CD4-positive, alpha-beta T cell (primary cell): ENCODE data around the gene ADK. TPM values are rescaled to one million over a fixed set of nuclear protein-coding genes. Genes with fewer than 3 reads are reported as not detected.

Experiments used
- ATAC-seq: fragments of 200-7000 bp; cut with Tn5 transposase; one replicate; pipeline ENCODE4 v1.10.0; 2022; ENCODE audit warnings: mild to moderate bottlenecking; ENCODE audit not compliant: poor library complexity
- CTCF ChIA-PET: fragments of 350-600 bp; sonication (Branson Sonifier 250); formaldehyde crosslinking; loops from one replicate; lab custom pipeline; 2021; ENCODE audit warnings: antibody characterized with exemption, inconsistent platforms; lab: Charles Lee
- POLR2A ChIA-PET: fragments of 350-600 bp; sonication (Branson Sonifier 250); formaldehyde crosslinking; loops from one replicate; lab custom pipeline; 2021; ENCODE audit warnings: antibody characterized with exemption, inconsistent platforms; lab: Charles Lee
- DNase-seq, 14 experiments: peaks; one replicate each; pipeline ENCODE4 v3.0.0-alpha.2; 2013 to 2020; ENCODE audit warnings: mixed read lengths in 2 of 14
- H3K27ac ChIP-seq, 2 donors: one replicate each; pipeline versions ENCODE4 v1.5.1 to v1.7.0; 2013; ENCODE audit warnings: low read length in 2 of 2, low read depth in 1 of 2, mild to moderate bottlenecking in 1 of 2
- H3K27me3 ChIP-seq, 2 experiments: 1 replicate in 1 of 2; 2 replicates in 1 of 2; pipeline versions ENCODE4 v1.6.1 to v1.7.0; 2013; ENCODE audit warnings: low read length in 2 of 2, control low read depth in 1 of 2, mild to moderate bottlenecking in 1 of 2, moderate library complexity in 1 of 2; ENCODE audit not compliant: insufficient read depth in 2 of 2, control insufficient read depth in 1 of 2
- H3K36me3 ChIP-seq: one replicate; pipeline ENCODE4 v1.6.1; 2013; ENCODE audit warnings: low read length, control low read depth; ENCODE audit not compliant: insufficient read depth
- H3K4me1 ChIP-seq: one replicate; pipeline ENCODE4 v1.6.1; 2013; ENCODE audit warnings: low read length, control low read depth; ENCODE audit not compliant: insufficient read depth
- H3K4me3 ChIP-seq: one replicate; pipeline ENCODE4 v1.5.1; 2013; ENCODE audit warnings: mild to moderate bottlenecking, low read length, moderate library complexity
- H3K9me3 ChIP-seq, 2 experiments: 1 replicate in 1 of 2; 2 replicates in 1 of 2; pipeline versions ENCODE4 v1.6.1 to v1.7.0; 2013; ENCODE audit warnings: low read length in 2 of 2, mild to moderate bottlenecking in 2 of 2, control low read depth in 1 of 2, moderate library complexity in 1 of 2; ENCODE audit not compliant: control insufficient read depth in 1 of 2, insufficient read depth in 1 of 2
- H3K27ac Mint-ChIP-seq: one replicate; pipeline ENCODE4 v1.8.0; 2020; ENCODE audit warnings: mixed read lengths
- H3K27me3 Mint-ChIP-seq: one replicate; pipeline ENCODE4 v1.8.0; 2021; ENCODE audit warnings: mixed read lengths
- H3K36me3 Mint-ChIP-seq: one replicate; pipeline ENCODE4 v1.8.0; 2021; ENCODE audit warnings: low read depth, mixed read lengths
- H3K4me1 Mint-ChIP-seq: one replicate; pipeline ENCODE4 v1.8.0; 2021; ENCODE audit warnings: low read depth, mixed read lengths
- H3K4me3 Mint-ChIP-seq: one replicate; pipeline ENCODE4 v1.8.0; 2020; ENCODE audit warnings: mild to moderate bottlenecking, mixed read lengths
- H3K9me3 Mint-ChIP-seq: one replicate; pipeline ENCODE4 v1.8.0; 2020; ENCODE audit warnings: mixed read lengths
- intact Hi-C, 2 experiments: fragments of 100-400 bp; cut with DNase I in 1 of 2; cut with micrococcal nuclease in 1 of 2; formaldehyde crosslinking; loops; one replicate each; pipeline versions ENCODE4 v1.15.1 to v1.9.0; 2023 to 2025; cut with DNase I, micrococcal nuclease
- total RNA-seq, 174 experiments: library from RNA in 2 of 174; stranded (reverse) in 2 of 174; gene quantifications; one replicate each; pipeline ENCODE4 v1.2.3 and lab custom pipeline; 2021 to 2026
- TF ChIP-seq, protein P1 (sequence below): fragments of 200-600 bp; IDR thresholded peaks from one replicate; pipeline ENCODE4 v1.8.0; 2022; ENCODE audit warnings: antibody characterized with exemption, mild to moderate bottlenecking

ADK gene
- total RNA-seq, 2 experiments from 2014 or later = 15.3 to 17.6 TPM

DNA sequence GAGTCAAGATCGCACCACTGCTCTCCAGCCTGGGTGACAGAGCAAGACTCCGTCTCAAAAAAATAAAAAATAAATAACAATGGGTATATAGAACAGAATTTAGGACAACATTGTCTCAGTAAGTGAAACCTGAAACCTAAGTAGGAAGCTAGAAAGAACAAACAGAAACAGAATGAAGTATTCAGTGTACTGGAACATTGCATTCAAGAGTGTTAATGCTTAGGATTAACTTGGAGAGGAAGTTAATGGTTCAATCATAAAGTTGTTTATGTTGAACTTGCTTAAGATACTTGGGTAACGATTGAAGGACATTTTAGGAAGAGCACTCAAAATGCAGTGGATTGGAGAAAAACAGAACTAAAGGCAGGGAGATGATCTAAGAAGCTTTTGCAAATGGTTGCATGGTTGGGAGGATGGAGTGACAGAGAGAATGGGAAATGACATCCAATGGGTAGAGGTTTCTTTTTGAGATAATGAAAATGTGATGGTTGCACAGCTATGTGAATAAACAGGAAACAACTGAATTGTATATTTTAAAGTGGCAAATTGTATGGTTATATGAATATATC is 233.7 kb downstream of the ADK start:
- Mint-ChIP-seq H3K27ac (peak overlapping the region; percentile 39), H3K36me3 (peaks cover 4% of the 10 kb centered on the region), H3K27me3 (no peaks in the 10 kb centered on the region), H3K4me3 (no peak overlapping the region), H3K9me3 (no peaks in the 10 kb centered on the region), H3K4me1 (peaks cover 57% of the 10 kb centered on the region)
- Histone ChIP-seq H3K4me3 (no peak overlapping the region), H3K27me3 (no peaks in the 10 kb centered on the region), H3K4me1 (no peaks in the 10 kb centered on the region), H3K27ac (no peak overlapping the region), H3K36me3 (no peaks in the 10 kb centered on the region), H3K9me3 (no peaks in the 10 kb centered on the region)
- ChIA-PET CTCF (interaction anchor here (1.2 kb wide), 1 partner anchor 12 kb away, joined by 3 read pairs; no protein-coding TSS in a partner anchor), POLR2A (interaction anchor here (0.9 kb wide), 1 partner anchor 9 kb away, joined by 4 read pairs; no protein-coding TSS in a partner anchor)
- ATAC-seq (no peak), DNase-seq (no peak)
- TF ChIP-seq, protein P1, sequence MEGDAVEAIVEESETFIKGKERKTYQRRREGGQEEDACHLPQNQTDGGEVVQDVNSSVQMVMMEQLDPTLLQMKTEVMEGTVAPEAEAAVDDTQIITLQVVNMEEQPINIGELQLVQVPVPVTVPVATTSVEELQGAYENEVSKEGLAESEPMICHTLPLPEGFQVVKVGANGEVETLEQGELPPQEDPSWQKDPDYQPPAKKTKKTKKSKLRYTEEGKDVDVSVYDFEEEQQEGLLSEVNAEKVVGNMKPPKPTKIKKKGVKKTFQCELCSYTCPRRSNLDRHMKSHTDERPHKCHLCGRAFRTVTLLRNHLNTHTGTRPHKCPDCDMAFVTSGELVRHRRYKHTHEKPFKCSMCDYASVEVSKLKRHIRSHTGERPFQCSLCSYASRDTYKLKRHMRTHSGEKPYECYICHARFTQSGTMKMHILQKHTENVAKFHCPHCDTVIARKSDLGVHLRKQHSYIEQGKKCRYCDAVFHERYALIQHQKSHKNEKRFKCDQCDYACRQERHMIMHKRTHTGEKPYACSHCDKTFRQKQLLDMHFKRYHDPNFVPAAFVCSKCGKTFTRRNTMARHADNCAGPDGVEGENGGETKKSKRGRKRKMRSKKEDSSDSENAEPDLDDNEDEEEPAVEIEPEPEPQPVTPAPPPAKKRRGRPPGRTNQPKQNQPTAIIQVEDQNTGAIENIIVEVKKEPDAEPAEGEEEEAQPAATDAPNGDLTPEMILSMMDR = no peak
- intact Hi-C loops = no loop called here

DNA sequence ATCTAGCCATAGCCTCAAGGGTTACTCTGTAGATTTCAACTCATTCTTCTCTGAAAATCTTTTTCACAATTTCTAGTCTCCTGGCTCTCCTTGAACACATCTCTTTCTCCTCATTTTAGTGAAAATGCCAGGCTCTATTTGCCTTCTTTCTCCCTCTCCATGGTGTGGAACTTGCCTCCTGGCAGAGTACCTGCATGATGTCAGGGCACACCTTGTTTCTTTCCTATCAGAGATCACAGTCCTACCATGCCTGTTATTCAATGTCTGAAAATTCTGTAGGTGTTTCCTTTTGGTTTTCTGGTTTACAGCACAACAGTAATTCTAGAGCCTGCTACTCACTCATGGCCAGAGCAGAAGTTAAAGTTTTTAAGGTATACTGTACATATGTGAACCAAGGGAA is 237.8 kb downstream of the ADK start:
- DNase-seq (no peak), ATAC-seq (no peak)
- Histone ChIP-seq H3K4me1 (no peaks in the 10 kb centered on the region), H3K9me3 (no peaks in the 10 kb centered on the region), H3K27me3 (no peaks in the 10 kb centered on the region), H3K4me3 (no peak overlapping the region), H3K27ac (no peak overlapping the region), H3K36me3 (no peaks in the 10 kb centered on the region)
- Mint-ChIP-seq H3K36me3 (peaks cover 8% of the 10 kb centered on the region), H3K4me3 (no peak overlapping the region), H3K4me1 (peaks cover 41% of the 10 kb centered on the region), H3K9me3 (no peaks in the 10 kb centered on the region), H3K27ac (no peak overlapping the region), H3K27me3 (no peaks in the 10 kb centered on the region)
- TF ChIP-seq, protein P1 = no peak
- ChIA-PET CTCF (no interaction called here), POLR2A (no interaction called here)
- intact Hi-C loops = no loop called here

DNA sequence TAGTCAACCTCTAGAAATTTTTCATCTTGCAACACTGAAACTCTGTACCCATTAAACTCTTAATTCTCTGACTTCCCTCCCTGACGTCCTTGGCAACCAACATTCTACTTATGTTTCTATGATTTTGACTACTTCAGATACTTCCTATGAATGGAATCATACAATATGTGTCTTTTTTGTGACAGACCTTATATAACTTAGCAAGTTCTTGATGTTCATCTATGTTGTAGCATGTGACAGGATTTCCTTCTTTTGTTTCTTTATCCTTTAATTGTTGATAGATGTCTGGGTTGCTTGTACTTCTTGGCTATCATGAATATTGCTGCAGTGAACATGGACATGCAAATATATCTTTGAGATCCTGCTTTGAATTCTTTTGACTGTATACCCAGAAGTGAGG is 240.8 kb downstream of the ADK start:
- Histone ChIP-seq H3K36me3 (peaks cover 9% of the 10 kb centered on the region), H3K27ac (no peak overlapping the region), H3K9me3 (no peaks in the 10 kb centered on the region), H3K27me3 (no peaks in the 10 kb centered on the region), H3K4me1 (no peaks in the 10 kb centered on the region), H3K4me3 (no peak overlapping the region)
- Mint-ChIP-seq H3K4me1 (peaks cover 18% of the 10 kb centered on the region), H3K27ac (peak overlapping the region; percentile 1), H3K36me3 (peaks cover 32% of the 10 kb centered on the region), H3K9me3 (no peaks in the 10 kb centered on the region), H3K27me3 (no peaks in the 10 kb centered on the region), H3K4me3 (no peak overlapping the region)
- intact Hi-C loops = no loop called here
- DNase-seq (no peak), ATAC-seq (peak; percentile 69)
- TF ChIP-seq, protein P1 = no peak
- POLR2A ChIA-PET = no interaction called here
- CTCF ChIA-PET = no interaction called here
